DOHH2 (cell line): ENCODE measurements around the gene C1QTNF5.

Source experiments
- H3F3A ChIP-seq: fragments of 200-600 bp; sonication (generic), shearing (Covaris generic); 2 replicates; pipeline ENCODE4 v1.6.0; 2016; ENCODE audit warnings: antibody characterized with exemption, mild to moderate bottlenecking; ENCODE audit not compliant: control insufficient read depth, insufficient read depth
- H3K27ac ChIP-seq: fragments of 200-600 bp; sonication (generic); 2 replicates; pipeline ENCODE4 v1.5.1; 2014; ENCODE audit warnings: low read depth, mild to moderate bottlenecking, low read length, moderate library complexity
- H3K27me3 ChIP-seq: fragments of 200-600 bp; sonication (generic); 2 replicates; pipeline ENCODE4 v1.6.1; 2014; ENCODE audit warnings: mild to moderate bottlenecking, low read length, mixed read lengths; ENCODE audit not compliant: control insufficient read depth
- H3K36me3 ChIP-seq: fragments of 200-600 bp; sonication (generic); 2 replicates; pipeline ENCODE4 v1.6.1; 2014; ENCODE audit warnings: mild to moderate bottlenecking, low read length, moderate library complexity, mixed read lengths; ENCODE audit not compliant: control insufficient read depth
- H3K4me1 ChIP-seq: fragments of 200-600 bp; sonication (generic); 2 replicates; pipeline ENCODE4 v1.6.1; 2014; ENCODE audit warnings: mild to moderate bottlenecking, low read length, mixed read lengths; ENCODE audit not compliant: control insufficient read depth
- H3K4me2 ChIP-seq: fragments of 200-600 bp; sonication (generic); 2 replicates; pipeline ENCODE4 v1.6.0; 2014; ENCODE audit warnings: mild to moderate bottlenecking, low read length, moderate library complexity
- H3K4me3 ChIP-seq: fragments of 200-600 bp; sonication (generic); 2 replicates; pipeline ENCODE4 v1.5.1; 2014; ENCODE audit warnings: mild to moderate bottlenecking, low read length, mixed read lengths
- H3K79me2 ChIP-seq: fragments of 200-600 bp; sonication (generic); 2 replicates; pipeline ENCODE4 v1.6.1; 2014; ENCODE audit warnings: mild to moderate bottlenecking, low read length, mixed read lengths; ENCODE audit not compliant: control insufficient read depth
- H3K9me2 ChIP-seq: fragments of 200-600 bp; sonication (generic); replicated peaks from 2 replicates; pipeline ENCODE4 v1.6.1; 2014; ENCODE audit warnings: mild to moderate bottlenecking, low read length, mixed read lengths; ENCODE audit not compliant: control insufficient read depth
- H3K9me3 ChIP-seq: fragments of 200-600 bp; sonication (generic); 2 replicates; pipeline ENCODE4 v1.6.1; 2014; ENCODE audit warnings: antibody characterized with exemption, low read length, mixed read lengths; ENCODE audit not compliant: control insufficient read depth, insufficient read depth
- H4K20me1 ChIP-seq: fragments of 200-600 bp; sonication (generic); 2 replicates; pipeline ENCODE4 v1.6.0; 2014; ENCODE audit warnings: low read depth, mild to moderate bottlenecking, antibody characterized with exemption, low read length, moderate library complexity; ENCODE audit not compliant: control insufficient read depth, insufficient read depth
- CTCF ChIP-seq: fragments of 200-600 bp; sonication (generic); IDR thresholded peaks from one replicate; pipeline ENCODE4 v1.5.1; 2014; ENCODE audit warnings: antibody characterized with exemption, mild to moderate bottlenecking, low read depth, low read length; ENCODE audit not compliant: poor library complexity, severe bottlenecking
- EZH2phosphoT487 ChIP-seq: fragments of 200-600 bp; sonication (generic); IDR thresholded peaks from 2 replicates; pipeline ENCODE4 v1.6.1; 2017; ENCODE audit warnings: borderline replicate concordance, mild to moderate bottlenecking, antibody characterized with exemption, low read length, moderate library complexity, mixed read lengths

The C1QTNF5 gene

GRCh38 chr11:119324189-119324588 is 16.5 kb downstream of the C1QTNF5 start:
- no peaks in the 10 kb centered on the region for H3K27me3 ChIP-seq
- peak overlapping the region; percentile 41; the same call in 1 of the 2 replicates for H3K4me2 ChIP-seq
- no peaks in the 10 kb centered on the region for H3K9me3 ChIP-seq
- no peak for TF ChIP-seq EZH2phosphoT487
- no peak for TF ChIP-seq CTCF
- H3K4me1 ChIP-seq: peaks cover 49% of the 10 kb centered on the region
- no peaks in the 10 kb centered on the region for H3K36me3 ChIP-seq
- peaks cover 6% of the 10 kb centered on the region for H3F3A ChIP-seq
- H3K27ac ChIP-seq: no peak overlapping the region
- H3K4me3 ChIP-seq: no peak overlapping the region
- H3K9me2 ChIP-seq: no peaks in the 10 kb centered on the region
- no peaks in the 10 kb centered on the region for H3K79me2 ChIP-seq
- no peaks in the 10 kb centered on the region for H4K20me1 ChIP-seq

DNA sequence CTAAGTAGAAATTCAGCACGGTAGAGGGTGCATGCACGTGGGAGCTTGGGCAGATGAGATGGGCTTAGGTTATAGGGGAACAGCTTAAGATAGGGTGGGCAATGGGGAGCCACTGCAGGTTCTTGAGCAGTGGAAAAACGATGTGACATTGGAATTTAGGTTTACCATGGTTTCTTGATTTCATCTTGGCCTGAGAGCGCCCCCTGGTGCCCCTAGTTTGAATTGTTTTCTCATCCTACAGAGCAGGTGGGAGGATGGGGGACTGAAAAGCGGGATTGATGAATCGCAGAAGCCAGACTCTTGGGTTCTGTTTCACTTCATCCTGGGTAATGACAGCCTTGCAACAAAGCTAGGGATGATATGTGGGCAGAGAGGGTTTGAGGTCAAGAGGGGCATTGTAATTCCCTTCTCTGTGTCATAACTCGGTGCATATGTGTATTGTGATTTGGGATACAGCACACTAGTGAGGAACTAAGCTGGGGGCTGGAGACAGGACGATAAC is 17.1 kb downstream of the C1QTNF5 start:
- Histone ChIP-seq H3K27ac (no peak overlapping the region), H3K27me3 (no peaks in the 10 kb centered on the region; the same call in 1 of the 2 replicates), H3K4me2 (peak overlapping the region; percentile 41)

GRCh38 chr11:119322921-119323531 is 17.7 kb downstream of the C1QTNF5 start:
- H3K27ac ChIP-seq: no peak overlapping the region
- peaks cover 1% of the 10 kb centered on the region for H3K27me3 ChIP-seq
- no peaks in the 10 kb centered on the region for H3K9me2 ChIP-seq
- H3K4me3 ChIP-seq: no peak overlapping the region
- no peak for TF ChIP-seq CTCF
- peaks cover 61% of the 10 kb centered on the region for H3K4me1 ChIP-seq
- peak overlapping the region; percentile 66 for H3K4me2 ChIP-seq
- no peaks in the 10 kb centered on the region for H3K36me3 ChIP-seq
- no peaks in the 10 kb centered on the region for H4K20me1 ChIP-seq
- no peaks in the 10 kb centered on the region for H3K79me2 ChIP-seq
- H3K9me3 ChIP-seq: no peaks in the 10 kb centered on the region
- H3F3A ChIP-seq: peaks cover 6% of the 10 kb centered on the region

More for the DNA sequence above, 17.1 kb downstream of the C1QTNF5 start:
- H3K36me3 ChIP-seq: no peaks in the 10 kb centered on the region
- peak; percentile 96 for TF ChIP-seq CTCF
- no peak for TF ChIP-seq EZH2phosphoT487
- no peaks in the 10 kb centered on the region for H3K9me2 ChIP-seq
- peaks cover 55% of the 10 kb centered on the region for H3K4me1 ChIP-seq
- H3K79me2 ChIP-seq: no peaks in the 10 kb centered on the region
- no peaks in the 10 kb centered on the region for H4K20me1 ChIP-seq
- peaks cover 6% of the 10 kb centered on the region for H3F3A ChIP-seq
- H3K4me3 ChIP-seq: 0 out of 2 replicates have a peak overlapping the region, but pooled peaks have one; percentile 4
- H3K9me3 ChIP-seq: no peaks in the 10 kb centered on the region
